IMR-90 (cell line): ENCODE results near the gene LTBP2. TPM values are rescaled to one million over a fixed set of nuclear protein-coding genes. Genes with fewer than 3 reads are reported as not detected.

Experiments
- ATAC-seq: fragments of 200-7000 bp; cut with Tn5 transposase; 2 replicates; pipeline ENCODE4 v1.9.1; 2020; ENCODE audit warnings: low read depth, mild to moderate bottlenecking, moderate library complexity
- BruUV-seq: library from RNA; stranded (reverse); fragments of 400-500 nt; replicated peaks from 2 replicates; lab custom pipeline; 2021; lab: Mats Ljungman, UMichigan
- CTCF ChIA-PET: fragments of 300-600 bp; formaldehyde crosslinking; extraction: SDS; loops from one replicate; lab custom pipeline; 2021; ENCODE audit warnings: antibody characterized with exemption; lab: Yijun Ruan, JAX
- POLR2A ChIA-PET: fragments of 300-600 bp; sonication (Branson Sonifier 250); formaldehyde crosslinking; loops from one replicate; lab custom pipeline; 2022; ENCODE audit warnings: antibody characterized with exemption; ENCODE audit not compliant: unreplicated experiment; lab: Charles Lee
- DNase-seq: peaks from one replicate; pipeline ENCODE4 v3.0.0; 2013
- H2AFZ ChIP-seq: replicated peaks from 2 replicates; pipeline ENCODE3; 2013; ENCODE audit warnings: low read length, mild to moderate bottlenecking; ENCODE audit not compliant: poor library complexity
- H2AK5ac ChIP-seq: 2 replicates; pipeline ENCODE4 v1.6.1; 2013; ENCODE audit warnings: low read depth, low read length, inconsistent platforms
- H2AK9ac ChIP-seq: replicated peaks from 2 replicates; pipeline ENCODE3; 2013; ENCODE audit warnings: mild to moderate bottlenecking, low read depth, low read length, moderate library complexity; ENCODE audit not compliant: poor library complexity
- H2BK120ac ChIP-seq: 2 replicates; pipeline ENCODE4 v1.6.1; 2013; ENCODE audit warnings: low read depth, low read length, inconsistent platforms
- H2BK15ac ChIP-seq: 3 replicates; pipeline ENCODE4 v1.6.1; 2013; ENCODE audit warnings: low read depth, low read length, inconsistent platforms
- H2BK20ac ChIP-seq: 2 replicates; pipeline ENCODE4 v1.6.1; 2013; ENCODE audit warnings: low read depth, mild to moderate bottlenecking, inconsistent platforms, low read length, moderate library complexity
- H2BK5ac ChIP-seq: 2 replicates; pipeline ENCODE4 v1.6.1; 2013; ENCODE audit warnings: mild to moderate bottlenecking, low read depth, low read length, inconsistent platforms; ENCODE audit not compliant: poor library complexity, severe bottlenecking
- H3K14ac ChIP-seq: replicated peaks from 2 replicates; pipeline ENCODE4 v1.6.1; 2013; ENCODE audit warnings: low read depth, low read length, inconsistent platforms
- H3K18ac ChIP-seq: 2 replicates; pipeline ENCODE4 v1.6.1; 2013; ENCODE audit warnings: low read depth, low read length, control low read depth
- H3K23ac ChIP-seq: 2 replicates; pipeline ENCODE4 v1.6.1; 2013; ENCODE audit warnings: low read depth, low read length, inconsistent platforms
- H3K27ac ChIP-seq: 2 replicates; pipeline ENCODE4 v1.5.1; 2013; ENCODE audit warnings: mild to moderate bottlenecking, control low read depth, low read length; ENCODE audit not compliant: insufficient read depth
- H3K27me3 ChIP-seq: 2 replicates; pipeline ENCODE4 v1.6.1; 2013; ENCODE audit warnings: low read length; ENCODE audit not compliant: control insufficient read depth, insufficient read depth
- H3K36me3 ChIP-seq: 2 replicates; pipeline ENCODE4 v1.6.1; 2013; ENCODE audit warnings: low read length, mixed read lengths; ENCODE audit not compliant: control insufficient read depth, insufficient read depth
- H3K4ac ChIP-seq: 2 replicates; pipeline ENCODE4 v1.6.1; 2013; ENCODE audit warnings: low read depth, low read length, inconsistent platforms
- H3K4me1 ChIP-seq: 2 replicates; pipeline ENCODE4 v1.6.1; 2013; ENCODE audit warnings: low read length, mixed read lengths; ENCODE audit not compliant: control insufficient read depth, insufficient read depth
- H3K4me2 ChIP-seq: 2 replicates; pipeline ENCODE4 v1.6.1; 2013; ENCODE audit warnings: low read depth, mild to moderate bottlenecking, control low read depth, low read length, moderate library complexity
- H3K4me3 ChIP-seq: 2 replicates; pipeline ENCODE4 v1.5.1; 2013; ENCODE audit warnings: low read depth, mild to moderate bottlenecking, control low read depth, low read length, moderate library complexity; ENCODE audit not compliant: insufficient read depth
- H3K56ac ChIP-seq: 2 replicates; pipeline ENCODE4 v1.6.1; 2013; ENCODE audit warnings: low read length, inconsistent platforms; ENCODE audit not compliant: insufficient read depth; ENCODE audit errors: extremely low read depth
- H3K79me1 ChIP-seq, 2 experiments: 2 replicates each; pipeline ENCODE4 v1.6.1; 2013; ENCODE audit warnings: low read length in 2 of 2, inconsistent platforms in 1 of 2, low read depth in 1 of 2
- H3K9ac ChIP-seq: 2 replicates; pipeline ENCODE4 v1.6.1; 2013; ENCODE audit warnings: low read depth, low read length, control low read depth
- H3K9me1 ChIP-seq: 2 replicates; pipeline ENCODE4 v1.6.1; 2013; ENCODE audit warnings: low read length, inconsistent platforms; ENCODE audit not compliant: insufficient read depth
- H3K9me3 ChIP-seq: 2 replicates; pipeline ENCODE4 v1.6.1; 2013; ENCODE audit warnings: low read length; ENCODE audit not compliant: control insufficient read depth, insufficient read depth
- H4K20me1 ChIP-seq: 2 replicates; pipeline ENCODE4 v1.6.1; 2013; ENCODE audit warnings: low read length, inconsistent platforms; ENCODE audit not compliant: insufficient read depth
- H4K5ac ChIP-seq: 2 replicates; pipeline ENCODE4 v1.6.1; 2013; ENCODE audit warnings: mild to moderate bottlenecking, low read depth, low read length, control low read depth
- H4K8ac ChIP-seq, 2 experiments: 2 replicates each; pipeline ENCODE4 v1.6.1; 2013; ENCODE audit warnings: low read depth in 2 of 2, low read length in 2 of 2, control low read depth in 1 of 2, inconsistent platforms in 1 of 2
- H4K91ac ChIP-seq: 2 replicates; pipeline ENCODE4 v1.6.1; 2013; ENCODE audit warnings: low read depth, low read length, inconsistent platforms; ENCODE audit not compliant: insufficient read depth
- BHLHE40 ChIP-seq: fragments of 150-350 bp; IDR thresholded peaks from 2 replicates; pipeline ENCODE4 v1.6.1; 2016; ENCODE audit warnings: mild to moderate bottlenecking, low read depth, low read length
- CHD1 ChIP-seq: IDR thresholded peaks from 2 replicates; pipeline ENCODE4 v1.6.1; 2012; ENCODE audit warnings: low read depth, low read length, improper control_type of control experiment
- ELK1 ChIP-seq: fragments of 150-350 bp; IDR thresholded peaks from 2 replicates; pipeline ENCODE4 v1.6.1; 2016; ENCODE audit warnings: low read depth, mild to moderate bottlenecking, low read length, moderate library complexity, borderline replicate concordance
- FOS ChIP-seq: fragments of 150-350 bp; IDR thresholded peaks from 2 replicates; pipeline ENCODE4 v1.6.1; 2016; ENCODE audit warnings: low read depth, low read length
- MAFK ChIP-seq: IDR thresholded peaks from 2 replicates; pipeline ENCODE4 v1.6.1; 2012; ENCODE audit warnings: low read depth, low read length, improper control_type of control experiment
- MXI1 ChIP-seq: IDR thresholded peaks from 2 replicates; pipeline ENCODE4 v1.6.1; 2012; ENCODE audit warnings: low read depth, mild to moderate bottlenecking, low read length, moderate library complexity, borderline replicate concordance
- NFE2L2 ChIP-seq: fragments of 150-350 bp; IDR thresholded peaks from 2 replicates; pipeline ENCODE4 v1.6.1; 2016; ENCODE audit warnings: low read depth, mild to moderate bottlenecking, low read length
- WGBS, 2 experiments: methylation state at CpG; one replicate each; pipeline versions ENCODE4 v1.1.5 to v1.1.7; 2013; ENCODE audit warnings: missing lambda C conversion rate in 2 of 2; ENCODE audit not compliant: insufficient read length in 1 of 2; ENCODE audit errors: extremely low coverage in 2 of 2; 5-methylcytosine and 5-hydroxymethylcytosine counted together
- dilution Hi-C: fragments of 300-500 bp; cut with HindIII; formaldehyde crosslinking; loops from one replicate; pipeline ENCODE4 v1.14.3; 2018; ENCODE audit warnings: low sequenced_read_pairs; ENCODE audit not compliant: unreplicated experiment
- in situ Hi-C: fragments of 300-500 bp; cut with MboI; formaldehyde crosslinking; loops from 3 replicates; pipeline ENCODE4 v1.14.3; 2019; ENCODE audit warnings: low sequenced_read_pairs, inconsistent platforms, mixed read lengths
- intact Hi-C: fragments of 100-400 bp; cut with micrococcal nuclease; formaldehyde crosslinking; loops from 2 replicates; pipeline ENCODE4 v1.10.0; 2022
- polyA plus RNA-seq, 3 experiments: library from polyadenylated mRNA; depleted of rRNA; stranded (reverse); fragments of >200 nt; gene quantifications; 2 replicates each; pipeline ENCODE4 v1.2.3, GENCODE V29; 2012; ENCODE audit warnings: low replicate concordance in 1 of 3
- total RNA-seq: library from RNA; depleted of rRNA; stranded (reverse); fragments of >200 nt; gene quantifications from 2 replicates; pipeline ENCODE4 v1.2.3, GENCODE V29; 2012

The LTBP2 gene
- total and polyA plus RNA-seq, 2 of the 4 experiments (the other 2 are of a cell fraction), result 23.8 to 79.3 TPM

- Histone ChIP-seq H4K8ac (no peak overlapping the region), H3K18ac (no peak overlapping the region), H3K9me3 (no peaks in the 10 kb centered on the region), H2BK20ac (no peak overlapping the region), H2AFZ (no peak overlapping the region), H3K4me2 (no peak overlapping the region), H2AK5ac (no peak overlapping the region), H3K14ac (no peak overlapping the region), H4K20me1 (no peaks in the 10 kb centered on the region), H2BK15ac (no peak overlapping the region), H3K9me1 (peaks cover 5% of the 10 kb centered on the region), H3K36me3 (peaks cover under 1% of the 10 kb centered on the region; the same call in 1 of the 2 replicates), H2BK120ac (no peak overlapping the region), H4K91ac (no peak overlapping the region), H4K5ac (no peak overlapping the region), H3K4me1 (peaks cover 3% of the 10 kb centered on the region), H3K23ac (no peak overlapping the region), H3K56ac (no peak overlapping the region), H3K9ac (no peak overlapping the region), H3K4ac (no peak overlapping the region), H3K27ac (no peak overlapping the region), H2AK9ac (no peak overlapping the region), H3K4me3 (no peak overlapping the region), H2BK5ac (no peak overlapping the region), H3K79me1 (peaks cover 0 to 5% of the 10 kb centered on the region in 2 experiments; a peak in 1 of 4 replicates), H3K27me3 (no peaks in the 10 kb centered on the region)
- ATAC-seq, result no peak
- ChIA-PET CTCF (no interaction called here), POLR2A (no interaction called here)
- intact Hi-C loops, result no loop called here
- no peak for DNase-seq
- no TSS peak for BruUV-seq
- dilution Hi-C loops, result no loop called here
- in situ Hi-C loops, result no loop called here
- 76% methylated on average over 2 of the region's 10 CpGs; no CpG with 5 or more reads in 1 of the 2 experiments for WGBS, 2 experiments
- TF ChIP-seq MXI1, result no peak
- no peak for TF ChIP-seq FOS
- TF ChIP-seq NFE2L2, result no peak
- no peak for TF ChIP-seq MAFK
- no peak for TF ChIP-seq BHLHE40
- TF ChIP-seq ELK1, result no peak
- no peak for TF ChIP-seq CHD1
These were observed 76.2 kb downstream of the LTBP2 start for GRCh38 chr14:74535756-74536325.
